Measurements from ENCODE around the gene MXRA7.

Gene MXRA7

DNA sequence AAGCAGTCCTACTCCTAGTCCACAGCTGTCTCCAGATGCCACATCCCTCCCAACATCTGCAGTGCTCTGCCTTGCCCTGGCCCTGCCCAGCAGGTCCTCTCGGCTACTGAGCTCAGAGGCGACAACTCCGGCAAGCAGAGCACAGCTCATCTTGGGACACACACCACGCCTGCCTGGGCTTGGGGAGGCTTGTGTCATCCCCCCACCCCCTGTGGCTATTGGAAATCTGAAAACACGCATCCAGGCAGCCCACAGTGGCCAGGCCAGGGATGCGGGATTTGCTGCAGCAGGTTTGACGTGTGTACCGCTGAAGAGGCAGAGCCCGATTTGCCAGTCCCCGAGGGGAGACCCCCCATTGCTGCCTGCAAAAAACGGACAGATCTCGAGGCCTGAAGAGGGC, 25.4 kb downstream of the MXRA7 start:
- TF ChIP-seq ZIC2 (tag by site-specific recombination; IDR thresholded peaks at IDR 0.05) (peak; percentile 28), ZNF600 (tag by site-specific recombination; IDR thresholded peaks at IDR 0.05) (0 out of 2 replicates have a peak, but pooled peaks have one; percentile 25), ZFP41 (tag by site-specific recombination; IDR thresholded peaks at IDR 0.05; ENCODE audit: borderline replicate concordance) (no peak)
- TF ChIP-seq, protein P1, sequence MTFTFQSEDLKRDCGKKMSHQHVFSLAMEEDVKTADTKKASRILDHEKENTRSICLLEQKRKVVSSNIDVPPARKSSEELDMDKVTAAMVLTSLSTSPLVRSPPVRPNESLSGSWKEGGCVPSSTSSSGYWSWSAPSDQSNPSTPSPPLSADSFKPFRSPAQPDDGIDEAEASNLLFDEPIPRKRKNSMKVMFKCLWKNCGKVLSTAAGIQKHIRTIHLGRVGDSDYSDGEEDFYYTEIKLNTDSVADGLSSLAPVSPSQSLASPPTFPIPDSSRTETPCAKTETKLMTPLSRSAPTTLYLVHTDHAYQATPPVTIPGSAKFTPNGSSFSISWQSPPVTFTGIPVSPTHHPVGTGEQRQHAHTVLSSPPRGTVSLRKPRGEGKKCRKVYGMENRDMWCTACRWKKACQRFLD (tag by site-specific recombination; IDR thresholded peaks at IDR 0.05): no peak
- Histone ChIP-seq H3K4me3 (ENCODE audit: low read depth, low read length) (no peak overlapping the region), H3K27ac (ENCODE audit: extremely low read depth, low read depth, low read length) (no peak overlapping the region), H3K36me3 (ENCODE audit: control insufficient read depth in 2 of 2, insufficient read depth in 1 of 2, low read length in 2 of 2) (peaks cover 0 to 53% of the 10 kb centered on the region in 2 experiments; a peak in 2 of 3 replicates), H3K4me1 (ENCODE audit: control insufficient read depth, insufficient read depth, low read length) (peaks cover 11% of the 10 kb centered on the region), H3K9me3 (ENCODE audit: control insufficient read depth, insufficient read depth, low read depth, low read length) (no peaks in the 10 kb centered on the region)
- ChIA-PET POLR2A (interaction anchor here (0.7 to 1.7 kb wide), 4 partner anchors 14 to 181 kb away, joined by 3 to 7 read pairs (median 3); no protein-coding TSS in a partner anchor), CTCF (interaction anchor here (0.6 to 14.2 kb wide), 6 partner anchors 13 to 315 kb away, joined by 3 to 175 read pairs (median 6); partner anchors contain the start of gene MXRA7)

GRCh38 chr17:76684756-76685155, 26.0 kb downstream of the MXRA7 start:
- ChIA-PET CTCF (interaction anchor here (0.6 to 14.2 kb wide), 5 partner anchors 13 to 316 kb away, joined by 3 to 175 read pairs (median 7); partner anchors contain the start of gene MXRA7), POLR2A (interaction anchor here (0.7 to 1.7 kb wide), 6 partner anchors 13 to 181 kb away, joined by 3 to 7 read pairs (median 3); no protein-coding TSS in a partner anchor)
- TF ChIP-seq ZNF24 (tag by site-specific recombination; IDR thresholded peaks at IDR 0.05) (no peak), ZNF26 (tag by site-specific recombination; IDR thresholded peaks at IDR 0.05) (no peak)
- Histone ChIP-seq H3K9me3 (ENCODE audit: control insufficient read depth, insufficient read depth, low read depth, low read length) (no peaks in the 10 kb centered on the region), H3K4me3 (ENCODE audit: low read depth, low read length) (no peak overlapping the region), H3K4me1 (ENCODE audit: control insufficient read depth, insufficient read depth, low read length) (peaks cover 11% of the 10 kb centered on the region), H3K27ac (ENCODE audit: extremely low read depth, low read depth, low read length) (no peak overlapping the region), H3K36me3 (ENCODE audit: control insufficient read depth in 2 of 2, insufficient read depth in 1 of 2, low read length in 2 of 2) (peaks cover 0 to 55% of the 10 kb centered on the region in 2 experiments; a peak in 2 of 3 replicates)

DNA sequence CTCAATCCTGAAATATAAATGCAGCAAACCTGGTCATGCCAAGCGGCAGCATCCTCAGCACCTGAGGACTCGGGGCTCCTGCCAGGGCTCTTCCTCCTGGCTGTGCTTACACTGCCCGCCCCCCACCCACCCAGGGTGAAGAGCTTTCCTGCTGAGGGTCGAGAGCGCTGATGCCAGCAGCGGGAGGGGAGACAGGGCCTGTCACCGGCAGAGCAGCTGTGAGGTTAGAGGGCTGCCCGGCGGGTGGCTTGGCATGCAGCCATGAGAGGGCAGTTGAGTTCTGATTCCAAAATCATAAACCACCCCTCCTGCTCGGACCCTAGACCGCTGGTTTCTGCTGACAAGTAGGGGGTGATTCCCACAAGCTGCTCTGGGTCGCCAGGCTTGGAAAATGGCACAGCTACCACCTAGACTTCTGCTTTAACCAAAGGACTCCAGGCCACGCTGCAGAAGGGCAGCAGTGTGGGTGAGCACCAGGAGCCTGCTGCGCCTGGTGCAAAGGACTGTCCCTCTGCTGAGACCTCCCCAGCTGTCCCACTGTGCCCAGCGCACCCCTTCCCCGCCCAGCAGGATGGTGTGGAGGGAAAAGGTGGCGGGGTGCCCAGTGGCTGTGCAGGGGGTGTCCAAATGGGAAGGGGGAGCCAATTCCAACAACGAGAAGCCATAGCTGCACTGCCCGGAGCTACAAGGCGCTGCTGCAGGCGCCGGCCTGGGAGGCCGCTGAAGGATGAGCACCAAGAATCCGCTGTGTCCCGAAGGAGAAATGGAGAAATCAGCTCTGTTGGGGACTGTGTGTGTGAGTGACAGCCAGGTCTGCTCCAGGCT, 26.6 kb downstream of the MXRA7 start:
- CTCF ChIA-PET: interaction anchor here (0.6 to 14.2 kb wide), 8 partner anchors 14 to 231 kb away, joined by 3 to 175 read pairs (median 5); partner anchors contain the start of gene MXRA7
- Histone ChIP-seq H3K4me1 (ENCODE audit: control insufficient read depth, insufficient read depth, low read length) (peaks cover 8% of the 10 kb centered on the region), H3K36me3 (ENCODE audit: control insufficient read depth in 2 of 2, insufficient read depth in 1 of 2, low read length in 2 of 2) (peaks cover 0 to 55% of the 10 kb centered on the region in 2 experiments; a peak in 1 of 3 replicates), H3K27ac (ENCODE audit: extremely low read depth, low read depth, low read length) (no peak overlapping the region), H3K4me3 (ENCODE audit: low read depth, low read length) (no peak overlapping the region), H3K9me3 (ENCODE audit: control insufficient read depth, insufficient read depth, low read depth, low read length) (no peaks in the 10 kb centered on the region)
- TF ChIP-seq ZNF274 (IDR thresholded peaks at IDR 0.05; ENCODE audit: low read length): no peak
- TF ChIP-seq ZNF274 (tag by site-specific recombination; IDR thresholded peaks at IDR 0.05; ENCODE audit: borderline replicate concordance): no peak
- TF ChIP-seq ZNF292 (tag by site-specific recombination; IDR thresholded peaks at IDR 0.05; ENCODE audit: borderline replicate concordance, low read depth): no peak
- peak; percentile 96 for TF ChIP-seq ZIC2 (tag by site-specific recombination; IDR thresholded peaks at IDR 0.05)
- peak; percentile 88 for TF ChIP-seq ZNF341 (tag by site-specific recombination; IDR thresholded peaks at IDR 0.05; ENCODE audit: low read depth)
- TF ChIP-seq ZFP69B (tag by site-specific recombination; IDR thresholded peaks at IDR 0.05): no peak
- TF ChIP-seq ZNF423 (tag by site-specific recombination; IDR thresholded peaks at IDR 0.05): peak; percentile 46; the same call in 1 of the 2 replicates
- TF ChIP-seq ZBTB20 (tag by site-specific recombination; IDR thresholded peaks at IDR 0.05): no peak
- POLR2A ChIA-PET: interaction anchor here (0.6 to 1.1 kb wide), 5 partner anchors 13 to 551 kb away, joined by 3 to 7 read pairs (median 3); no protein-coding TSS in a partner anchor

Data from HEK293 (cell line).